GM12878 (cell line): ENCODE data around the gene COPZ1. TPM values are rescaled to one million over a fixed set of nuclear protein-coding genes. Genes with fewer than 3 reads are reported as not detected.

Source experiments
- BRCA1 ChIP-seq: IDR thresholded peaks from 2 replicates; pipeline ENCODE4 v1.6.1; 2011; ENCODE audit warnings: low read depth, low read length, improper control_type of control experiment
- CBX3 ChIP-seq: fragments of 200-600 bp; sonication (generic); IDR thresholded peaks from 2 replicates; pipeline ENCODE4 v1.6.1; 2016; ENCODE audit warnings: low read depth, borderline replicate concordance
- NR2C1 ChIP-seq: fragments of 450-650 bp; IDR thresholded peaks from 2 replicates; pipeline ENCODE4 v1.6.1; 2017; ENCODE audit warnings: antibody characterized with exemption, mild to moderate bottlenecking, moderate library complexity
- PML ChIP-seq: IDR thresholded peaks from 2 replicates; pipeline ENCODE4 v1.6.1; 2012; ENCODE audit warnings: low read length, inconsistent platforms
- POU2F2 ChIP-seq: IDR thresholded peaks from 3 replicates; pipeline ENCODE4 v1.6.1; 2011; ENCODE audit warnings: low read depth, mild to moderate bottlenecking, low read length, borderline replicate concordance
- RELA ChIP-seq: fragments of 450-650 bp; IDR thresholded peaks from 2 replicates; pipeline ENCODE4 v1.8.0; 2014; ENCODE audit warnings: borderline replicate concordance; ENCODE audit not compliant: partially characterized antibody
- STAT1 ChIP-seq: fragments of 450-650 bp; conservative IDR thresholded peaks from 2 replicates; pipeline ENCODE4 v1.6.1; 2014; ENCODE audit warnings: antibody characterized with exemption, mild to moderate bottlenecking
- TBL1XR1 ChIP-seq: IDR thresholded peaks from 2 replicates; pipeline ENCODE4 v1.6.1; 2012; ENCODE audit warnings: low read depth, low read length, improper control_type of control experiment
- TCF7 ChIP-seq: IDR thresholded peaks from 2 replicates; pipeline ENCODE4 v1.6.1; 2014; ENCODE audit warnings: antibody characterized with exemption, borderline replicate concordance
- YY1 ChIP-seq: IDR thresholded peaks from 2 replicates; pipeline ENCODE4 v1.6.1; 2011; ENCODE audit warnings: low read depth, mild to moderate bottlenecking, low read length
- ZBTB11 ChIP-seq: fragments of 450-650 bp; formaldehyde crosslinking; IDR thresholded peaks from 2 replicates; pipeline ENCODE4 v1.5.0; 2022; ENCODE audit warnings: mild to moderate bottlenecking, missing genetic modification characterization
- ZBTB40 ChIP-seq: fragments of 450-650 bp; IDR thresholded peaks from 2 replicates; pipeline ENCODE4 v1.6.1; 2016; ENCODE audit warnings: mild to moderate bottlenecking, moderate library complexity, borderline replicate concordance
- ZNF217 ChIP-seq: fragments of 450-650 bp; IDR thresholded peaks from 2 replicates; pipeline ENCODE4 v1.6.1; 2017; ENCODE audit warnings: antibody characterized with exemption, mild to moderate bottlenecking
- ZNF384 ChIP-seq: IDR thresholded peaks from 2 replicates; pipeline ENCODE4 v1.6.1; 2012; ENCODE audit warnings: low read depth, mild to moderate bottlenecking, low read length, improper control_type of control experiment, borderline replicate concordance
- polyA plus RNA-seq, 11 experiments: library from polyadenylated mRNA; depleted of rRNA in 4 of 11; unstranded in 6 of 11; stranded (reverse) in 5 of 11; fragments of >200 nt; fragmentation: Nextera tagmentation in 4 of 11; fragmentation: Illumina TruSeq in 1 of 11; extraction: Ambion mirVana in 4 of 11; extraction: Trizol in 1 of 11; gene quantifications; 1 replicate in 1 of 11; 2 replicates in 10 of 11; pipeline versions ENCODE4 v1.2.1 to v1.2.3, GENCODE V29; 2011 to 2016; ENCODE audit warnings: inconsistent platforms in 2 of 11, missing spikeins in 2 of 11, low read depth in 1 of 11
- total RNA-seq, 4 experiments: library from RNA; depleted of rRNA in 3 of 4; stranded (reverse); fragments of >200 nt in 3 of 4; fragmentation: Illumina TruSeq in 1 of 4; extraction: Trizol in 1 of 4; gene quantifications; 2 replicates each; pipeline versions ENCODE4 v1.2.1 to v1.2.3, GENCODE V29; 2013 to 2021
- TF ChIP-seq, protein P1 (sequence below): IDR thresholded peaks from 2 replicates; pipeline ENCODE4 v1.6.1; 2012; ENCODE audit warnings: low read depth, low read length, improper control_type of control experiment

Gene COPZ1
- total and polyA plus RNA-seq, 10 of the 15 experiments (the other 5 are each of a cell fraction or from before 2014, with no cell fraction given) = 112 to 378 (median 184) TPM

GRCh38 chr12:54379398-54380201, 54.7 kb downstream of the COPZ1 start (continued):
- TF ChIP-seq ZBTB40 (no peak), YY1 (peak; percentile 69; the same call in 1 of the 2 replicates), PML (no peak), ZNF217 (no peak), ZNF384 (no peak), BRCA1 (0 out of 2 replicates have a peak, but pooled peaks have one; percentile 23), NR2C1 (no peak), ZBTB11 (CRISPR knock-in tag) (no peak), TBL1XR1 (no peak), TCF7 (no peak), POU2F2 (peak; percentile 72; the same call in 1 of the 3 replicates), CBX3 (no peak), STAT1 (peak; percentile 83; the same call in 1 of the 2 replicates), RELA (peak; percentile 69)
- TF ChIP-seq, protein P1, sequence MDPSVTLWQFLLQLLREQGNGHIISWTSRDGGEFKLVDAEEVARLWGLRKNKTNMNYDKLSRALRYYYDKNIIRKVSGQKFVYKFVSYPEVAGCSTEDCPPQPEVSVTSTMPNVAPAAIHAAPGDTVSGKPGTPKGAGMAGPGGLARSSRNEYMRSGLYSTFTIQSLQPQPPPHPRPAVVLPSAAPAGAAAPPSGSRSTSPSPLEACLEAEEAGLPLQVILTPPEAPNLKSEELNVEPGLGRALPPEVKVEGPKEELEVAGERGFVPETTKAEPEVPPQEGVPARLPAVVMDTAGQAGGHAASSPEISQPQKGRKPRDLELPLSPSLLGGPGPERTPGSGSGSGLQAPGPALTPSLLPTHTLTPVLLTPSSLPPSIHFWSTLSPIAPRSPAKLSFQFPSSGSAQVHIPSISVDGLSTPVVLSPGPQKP = 0 out of 2 replicates have a peak, but pooled peaks have one; percentile 27
